ENCODE measurements around the gene GOSR2. TPM values are rescaled to one million over a fixed set of nuclear protein-coding genes. Genes with fewer than 3 reads are reported as not detected.

Gene GOSR2
- total and polyA plus RNA-seq, 3 donors from 2014 or later: 72.2 to 92.8 (median 92.4) TPM

DNA sequence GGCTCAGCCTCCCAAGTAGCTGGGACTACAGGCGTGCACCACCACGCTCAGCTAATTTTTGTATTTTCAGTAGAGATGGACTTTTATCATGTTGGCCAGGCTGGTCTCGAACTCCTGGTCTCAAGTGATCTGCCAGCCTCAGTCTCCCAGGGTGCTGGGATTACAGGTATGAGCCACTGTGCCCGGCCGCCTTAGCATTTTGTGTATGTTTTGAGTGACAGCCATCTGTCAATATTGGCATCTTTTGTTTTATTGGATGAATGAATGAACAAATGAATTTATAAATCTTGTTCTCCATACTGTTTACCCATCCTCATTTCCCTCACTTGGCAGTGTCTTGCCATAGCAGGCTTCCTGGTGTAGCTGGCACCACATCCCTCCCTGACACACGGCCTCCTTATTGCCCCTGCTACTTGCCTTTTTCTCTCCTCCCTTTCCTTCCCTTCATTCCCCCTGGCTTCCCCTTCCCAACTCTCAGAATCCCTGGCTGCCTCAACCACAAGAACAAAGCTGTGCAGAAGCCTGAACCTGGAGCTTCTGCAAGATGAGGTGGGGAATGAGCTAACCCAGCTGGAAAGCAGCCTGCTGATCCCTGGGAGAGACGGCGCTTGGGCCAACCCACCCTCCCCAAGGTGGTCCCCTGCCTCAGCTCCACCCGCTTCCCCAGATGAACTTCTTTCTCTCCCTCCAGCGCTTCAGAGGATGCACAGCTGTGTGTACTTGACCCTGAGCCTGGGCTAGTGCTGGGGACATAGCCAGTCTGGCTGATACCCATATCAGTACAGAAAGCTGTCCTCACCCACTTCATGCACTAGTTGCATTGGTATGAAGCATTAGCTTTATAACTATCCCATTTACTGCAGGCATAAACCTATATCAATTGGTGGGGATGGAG lies 37.3 kb upstream of the GOSR2 start:
- Histone ChIP-seq H3K4me3 (no peak overlapping the region), H3K27ac (no peak overlapping the region), H3K9me3 (no peaks in the 10 kb centered on the region), H3K36me3 (ENCODE audit: low read depth, missing control alignments) (no peaks in the 10 kb centered on the region), H3K27me3 (no peaks in the 10 kb centered on the region), H3K4me1 (no peaks in the 10 kb centered on the region)
- intact Hi-C loops (cut with DNase I; ENCODE audit: low total_unique reads): no loop called here
- DNase-seq: no peak
- 70 to 87% methylated on average over 10 of the region's 10 CpGs for WGBS, 2 donors
- no peak for TF ChIP-seq POLR2A (IDR thresholded peaks at IDR 0.05)
- TF ChIP-seq, protein P1, sequence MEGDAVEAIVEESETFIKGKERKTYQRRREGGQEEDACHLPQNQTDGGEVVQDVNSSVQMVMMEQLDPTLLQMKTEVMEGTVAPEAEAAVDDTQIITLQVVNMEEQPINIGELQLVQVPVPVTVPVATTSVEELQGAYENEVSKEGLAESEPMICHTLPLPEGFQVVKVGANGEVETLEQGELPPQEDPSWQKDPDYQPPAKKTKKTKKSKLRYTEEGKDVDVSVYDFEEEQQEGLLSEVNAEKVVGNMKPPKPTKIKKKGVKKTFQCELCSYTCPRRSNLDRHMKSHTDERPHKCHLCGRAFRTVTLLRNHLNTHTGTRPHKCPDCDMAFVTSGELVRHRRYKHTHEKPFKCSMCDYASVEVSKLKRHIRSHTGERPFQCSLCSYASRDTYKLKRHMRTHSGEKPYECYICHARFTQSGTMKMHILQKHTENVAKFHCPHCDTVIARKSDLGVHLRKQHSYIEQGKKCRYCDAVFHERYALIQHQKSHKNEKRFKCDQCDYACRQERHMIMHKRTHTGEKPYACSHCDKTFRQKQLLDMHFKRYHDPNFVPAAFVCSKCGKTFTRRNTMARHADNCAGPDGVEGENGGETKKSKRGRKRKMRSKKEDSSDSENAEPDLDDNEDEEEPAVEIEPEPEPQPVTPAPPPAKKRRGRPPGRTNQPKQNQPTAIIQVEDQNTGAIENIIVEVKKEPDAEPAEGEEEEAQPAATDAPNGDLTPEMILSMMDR (IDR thresholded peaks at IDR 0.05): no peak

DNA sequence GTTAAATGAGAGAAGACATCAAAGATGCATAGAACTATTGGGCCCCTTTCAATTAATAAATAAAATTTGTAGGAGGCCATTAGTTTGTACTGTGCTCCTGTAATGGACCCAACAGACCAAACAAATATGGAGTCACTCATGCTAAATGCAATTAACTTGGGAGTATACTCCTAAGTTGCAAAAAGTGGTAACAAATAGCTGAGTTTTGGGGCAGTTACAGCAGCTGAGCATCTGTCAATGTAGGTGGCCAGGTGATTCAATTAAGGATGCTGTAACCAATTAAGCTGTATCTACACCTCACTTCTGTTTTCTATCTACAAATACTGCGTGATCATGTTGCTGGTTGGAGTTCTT lies 36.7 kb upstream of the GOSR2 start:
- no peaks in the 10 kb centered on the region for H3K9me3 ChIP-seq
- H3K4me3 ChIP-seq: no peak overlapping the region

DNA sequence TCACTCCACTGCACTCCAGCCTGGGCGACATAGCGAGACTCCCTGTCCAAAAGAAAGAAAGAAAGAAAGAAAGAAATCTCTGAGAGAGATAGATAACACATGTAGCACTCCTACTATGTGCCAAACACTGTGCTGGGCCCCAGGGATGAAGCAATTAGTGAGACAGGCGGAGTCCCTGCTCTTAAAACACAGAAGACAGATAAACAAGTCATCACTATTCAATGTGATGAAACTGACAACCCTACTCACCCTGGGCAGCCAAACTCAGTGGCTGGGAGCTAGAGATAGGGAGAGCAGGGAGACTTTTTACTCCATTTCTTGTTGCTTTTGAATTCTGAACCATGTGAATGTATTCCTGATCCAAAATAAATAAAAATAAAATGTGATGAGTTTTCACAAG lies 35.2 kb upstream of the GOSR2 start:
- TF ChIP-seq, protein P1 (IDR thresholded peaks at IDR 0.05): no peak
- TF ChIP-seq POLR2A (IDR thresholded peaks at IDR 0.05): no peak
- intact Hi-C loops (cut with DNase I; ENCODE audit: low total_unique reads): no loop called here
- Histone ChIP-seq H3K4me3 (no peak overlapping the region), H3K36me3 (ENCODE audit: low read depth, missing control alignments) (no peaks in the 10 kb centered on the region), H3K4me1 (no peaks in the 10 kb centered on the region), H3K27ac (no peak overlapping the region), H3K9me3 (no peaks in the 10 kb centered on the region), H3K27me3 (no peaks in the 10 kb centered on the region)
- 85 to 92% methylated on average over 3 of the region's 3 CpGs for WGBS, 2 donors
- no peak for DNase-seq

More for the DNA sequence above, 36.7 kb upstream of the GOSR2 start:
- Histone ChIP-seq H3K27me3 (no peaks in the 10 kb centered on the region), H3K4me1 (no peaks in the 10 kb centered on the region), H3K27ac (no peak overlapping the region), H3K36me3 (ENCODE audit: low read depth, missing control alignments) (no peaks in the 10 kb centered on the region)
- no peak for DNase-seq
- intact Hi-C loops (cut with DNase I; ENCODE audit: low total_unique reads): no loop called here
- 95 to 100% methylated on average over 1 of the region's 1 CpG for WGBS, 2 donors
- TF ChIP-seq, protein P1 (IDR thresholded peaks at IDR 0.05): no peak
- TF ChIP-seq POLR2A (IDR thresholded peaks at IDR 0.05): no peak

DNA sequence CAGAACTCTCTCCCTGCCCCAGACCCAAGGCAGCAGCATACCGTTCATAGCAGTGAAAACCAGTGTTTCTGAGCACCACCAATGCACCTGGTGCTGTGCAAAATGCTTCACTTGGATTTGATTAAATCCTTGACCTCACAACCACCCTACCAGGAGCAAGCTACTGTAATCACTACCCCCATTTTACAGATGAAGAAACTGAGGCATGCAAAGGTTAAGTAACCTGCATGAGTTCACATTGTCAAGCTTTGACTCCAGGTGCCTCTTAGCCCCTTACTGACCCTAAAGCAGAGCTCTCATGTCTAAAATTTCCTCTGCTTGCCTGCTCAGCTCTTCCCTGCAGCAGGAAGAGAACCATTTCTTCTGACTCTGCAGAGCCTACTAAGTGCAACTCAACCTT lies 34.2 kb upstream of the GOSR2 start:
- Histone ChIP-seq H3K36me3 (ENCODE audit: low read depth, missing control alignments) (no peaks in the 10 kb centered on the region), H3K9me3 (no peaks in the 10 kb centered on the region), H3K27me3 (no peaks in the 10 kb centered on the region), H3K4me3 (no peak overlapping the region), H3K4me1 (no peaks in the 10 kb centered on the region), H3K27ac (no peak overlapping the region)
- no peak for DNase-seq
- intact Hi-C loops (cut with DNase I; ENCODE audit: low total_unique reads): no loop called here
- WGBS, 2 donors: 85 to 89% methylated on average over 1 of the region's 1 CpG
- TF ChIP-seq, protein P1 (IDR thresholded peaks at IDR 0.05): no peak
- no peak for TF ChIP-seq POLR2A (IDR thresholded peaks at IDR 0.05)

DNA sequence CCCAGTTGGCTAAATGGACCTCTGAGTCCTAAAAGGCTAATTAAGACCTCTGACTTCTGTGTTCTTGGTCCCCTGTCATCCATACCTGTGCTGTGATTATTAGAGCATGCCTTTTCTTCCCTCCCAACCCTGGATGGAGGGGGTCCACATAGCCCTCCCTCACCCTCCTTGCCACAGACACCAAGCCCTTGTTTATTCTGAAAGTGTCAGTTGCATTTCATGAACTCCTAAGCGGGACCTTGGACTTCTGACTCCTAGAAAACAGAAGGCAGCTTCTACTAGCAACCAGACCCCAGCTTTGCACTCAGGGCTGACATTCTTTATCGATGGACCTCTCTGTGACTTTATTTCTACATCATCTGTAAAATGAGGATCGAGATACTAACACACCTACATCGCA lies 33.4 kb upstream of the GOSR2 start:
- Histone ChIP-seq H3K27me3 (no peaks in the 10 kb centered on the region), H3K4me1 (no peaks in the 10 kb centered on the region), H3K27ac (no peak overlapping the region), H3K36me3 (ENCODE audit: low read depth, missing control alignments) (no peaks in the 10 kb centered on the region), H3K9me3 (no peaks in the 10 kb centered on the region), H3K4me3 (no peak overlapping the region)
- WGBS, 2 donors: 85 to 91% methylated on average over 4 of the region's 4 CpGs
- TF ChIP-seq, protein P1 (IDR thresholded peaks at IDR 0.05): no peak
- TF ChIP-seq POLR2A (IDR thresholded peaks at IDR 0.05): no peak
- DNase-seq: no peak
- intact Hi-C loops (cut with DNase I; ENCODE audit: low total_unique reads): no loop called here
